Activated CD4-positive, alpha-beta T cell treated with anti-CD3 and anti-CD28 coated beads for 24 hours (primary cell): ENCODE data around the gene TNS3.

Experiments used
- DNase-seq, 2 donors: peaks; one replicate each; pipeline ENCODE4 v3.0.0-alpha.2; 2020; ENCODE audit warnings: low read depth in 2 of 2

The TNS3 gene

GRCh38 chr7:47523401-47523800 lies 58.5 kb downstream of the TNS3 start:
- no peak for DNase-seq

GRCh38 chr7:47521816-47522561 lies 59.9 kb downstream of the TNS3 start:
- DNase-seq = no peak

GRCh38 chr7:47521011-47521795 lies 60.7 kb downstream of the TNS3 start:
- no peak for DNase-seq

GRCh38 chr7:47520406-47520805 lies 61.5 kb downstream of the TNS3 start:
- no peak for DNase-seq

- DNase-seq = no peak
Measured at GRCh38 chr7:47518827-47519226, 63.1 kb downstream of the TNS3 start.

GRCh38 chr7:47517821-47518480 lies 64.0 kb downstream of the TNS3 start:
- no peak for DNase-seq

- DNase-seq = no peak
Measured at GRCh38 chr7:47516985-47517600, 64.8 kb downstream of the TNS3 start.

- no peak for DNase-seq
Measured at GRCh38 chr7:47516386-47516785, 65.5 kb downstream of the TNS3 start.

- no peak for DNase-seq
Measured at GRCh38 chr7:47515305-47515834, 66.5 kb downstream of the TNS3 start.

- no peak for DNase-seq
Measured at GRCh38 chr7:47514818-47515217, 67.1 kb downstream of the TNS3 start.

GRCh38 chr7:47514367-47514766 lies 67.5 kb downstream of the TNS3 start:
- DNase-seq = no peak

GRCh38 chr7:47513741-47514241 lies 68.1 kb downstream of the TNS3 start:
- DNase-seq = no peak

- DNase-seq = no peak
Measured at GRCh38 chr7:47512481-47513176, 69.3 kb downstream of the TNS3 start.

GRCh38 chr7:47511699-47512370 lies 70.1 kb downstream of the TNS3 start:
- DNase-seq = no peak

- DNase-seq = no peak
Measured at GRCh38 chr7:47510786-47511185, 71.1 kb downstream of the TNS3 start.

GRCh38 chr7:47510192-47510591 lies 71.7 kb downstream of the TNS3 start:
- no peak for DNase-seq

- DNase-seq = no peak
Measured at GRCh38 chr7:47509571-47509970, 72.3 kb downstream of the TNS3 start.

- DNase-seq = no peak
Measured at GRCh38 chr7:47508389-47509380, 73.2 kb downstream of the TNS3 start.

GRCh38 chr7:47507522-47507921 lies 74.4 kb downstream of the TNS3 start:
- DNase-seq = no peak
